NT2/D1 (cell line): ENCODE measurements around the gene DNAJB9.

Experiments used
- DNase-seq: peaks from one replicate; pipeline ENCODE4 v3.0.0-alpha.2; 2011; ENCODE audit warnings: low read depth, low spot score
- H3K27me3 ChIP-seq: 2 replicates; pipeline ENCODE4 v1.6.0; 2011; ENCODE audit warnings: mild to moderate bottlenecking; ENCODE audit not compliant: insufficient read length, insufficient read depth
- H3K36me3 ChIP-seq: 2 replicates; pipeline ENCODE4 v1.6.1; 2011; ENCODE audit warnings: mild to moderate bottlenecking, low read length, mixed read lengths; ENCODE audit not compliant: insufficient read depth, insufficient read length
- H3K4me1 ChIP-seq: 2 replicates; pipeline ENCODE4 v1.5.1; 2011; ENCODE audit not compliant: insufficient read depth, insufficient read length
- H3K4me3 ChIP-seq: 2 replicates; pipeline ENCODE4 v1.5.1; 2011; ENCODE audit warnings: low read depth; ENCODE audit not compliant: insufficient read length
- H3K9ac ChIP-seq: 2 replicates; pipeline ENCODE4 v1.6.0; 2011; ENCODE audit warnings: low read depth; ENCODE audit not compliant: insufficient read length
- H3K9me3 ChIP-seq: 2 replicates; pipeline ENCODE4 v1.5.1; 2011; ENCODE audit warnings: mild to moderate bottlenecking, low read length; ENCODE audit not compliant: insufficient read depth
- SUZ12 ChIP-seq: IDR thresholded peaks from 2 replicates; pipeline ENCODE4 v1.6.1; 2011; ENCODE audit not compliant: insufficient read length, insufficient read depth; ENCODE audit errors: extremely low read depth
- YY1 ChIP-seq: IDR thresholded peaks from 2 replicates; pipeline ENCODE4 v1.6.1; 2011; ENCODE audit not compliant: insufficient read length, insufficient read depth
- ZNF274 ChIP-seq: IDR thresholded peaks from 2 replicates; pipeline ENCODE4 v1.6.1; 2011; ENCODE audit warnings: mild to moderate bottlenecking, low read depth, low read length

Gene DNAJB9

GRCh38 chr7:108598914-108599580 is 29.4 kb downstream of the DNAJB9 start:
- TF ChIP-seq SUZ12 (no peak), YY1 (no peak), ZNF274 (no peak)

GRCh38 chr7:108600399-108600798 is 30.7 kb downstream of the DNAJB9 start:
- Histone ChIP-seq H3K9ac (no peak overlapping the region), H3K4me3 (no peak overlapping the region), H3K4me1 (no peaks in the 10 kb centered on the region), H3K36me3 (no peaks in the 10 kb centered on the region), H3K27me3 (no peaks in the 10 kb centered on the region), H3K9me3 (no peaks in the 10 kb centered on the region)
- no peak for DNase-seq
- TF ChIP-seq YY1 (no peak), ZNF274 (no peak), SUZ12 (no peak)

More at GRCh38 chr7:108598914-108599580, 29.4 kb downstream of the DNAJB9 start:
- Histone ChIP-seq H3K27me3 (no peaks in the 10 kb centered on the region), H3K4me1 (no peaks in the 10 kb centered on the region), H3K36me3 (no peaks in the 10 kb centered on the region), H3K9ac (no peak overlapping the region), H3K9me3 (no peaks in the 10 kb centered on the region), H3K4me3 (no peak overlapping the region)
- DNase-seq = no peak

- Histone ChIP-seq H3K36me3 (no peaks in the 10 kb centered on the region), H3K4me1 (no peaks in the 10 kb centered on the region), H3K27me3 (no peaks in the 10 kb centered on the region), H3K9ac (no peak overlapping the region), H3K4me3 (no peak overlapping the region), H3K9me3 (no peaks in the 10 kb centered on the region)
- no peak for DNase-seq
- TF ChIP-seq ZNF274 = no peak
- no peak for TF ChIP-seq YY1
- TF ChIP-seq SUZ12 = no peak
These were observed 34.1 kb downstream of the DNAJB9 start for GRCh38 chr7:108603656-108604306.

GRCh38 chr7:108604307-108605077 is 34.8 kb downstream of the DNAJB9 start:
- Histone ChIP-seq H3K36me3 (no peaks in the 10 kb centered on the region), H3K27me3 (no peaks in the 10 kb centered on the region), H3K9me3 (no peaks in the 10 kb centered on the region), H3K4me1 (no peaks in the 10 kb centered on the region), H3K4me3 (no peak overlapping the region), H3K9ac (no peak overlapping the region)
- no peak for DNase-seq
- no peak for TF ChIP-seq YY1
- no peak for TF ChIP-seq ZNF274
- TF ChIP-seq SUZ12 = no peak

- Histone ChIP-seq H3K9me3 (no peaks in the 10 kb centered on the region), H3K27me3 (no peaks in the 10 kb centered on the region), H3K9ac (no peak overlapping the region), H3K4me3 (no peak overlapping the region), H3K36me3 (no peaks in the 10 kb centered on the region), H3K4me1 (no peaks in the 10 kb centered on the region)
- TF ChIP-seq YY1 (no peak), ZNF274 (no peak), SUZ12 (no peak)
- no peak for DNase-seq
These were observed 36.0 kb downstream of the DNAJB9 start for GRCh38 chr7:108605559-108606201.

GRCh38 chr7:108609643-108610042 is 40.0 kb downstream of the DNAJB9 start:
- TF ChIP-seq SUZ12 (no peak), YY1 (no peak), ZNF274 (no peak)
- no peak for DNase-seq
- no peaks in the 10 kb centered on the region for H3K36me3 ChIP-seq
- no peaks in the 10 kb centered on the region for H3K27me3 ChIP-seq
- no peak overlapping the region for H3K9ac ChIP-seq
- H3K9me3 ChIP-seq = no peaks in the 10 kb centered on the region
- no peak overlapping the region for H3K4me3 ChIP-seq
- H3K4me1 ChIP-seq = no peaks in the 10 kb centered on the region

GRCh38 chr7:108611268-108611667 is 41.6 kb downstream of the DNAJB9 start:
- no peaks in the 10 kb centered on the region for H3K27me3 ChIP-seq
- no peak overlapping the region for H3K9ac ChIP-seq
- no peak overlapping the region for H3K4me3 ChIP-seq
- no peak for DNase-seq
- TF ChIP-seq YY1 = no peak
- no peak for TF ChIP-seq ZNF274
- TF ChIP-seq SUZ12 = no peak
- H3K36me3 ChIP-seq = no peaks in the 10 kb centered on the region
- H3K9me3 ChIP-seq = no peaks in the 10 kb centered on the region
- H3K4me1 ChIP-seq = no peaks in the 10 kb centered on the region
